ENCODE results near the gene FNIP1.

GRCh38 chr5:131745155-131745554, 51.7 kb downstream of the FNIP1 start:
- no peak for TF ChIP-seq EZH2 (IDR thresholded peaks at IDR 0.05; ENCODE audit: insufficient read depth, poor library complexity, severe bottlenecking)
- TF ChIP-seq EZH2phosphoT487 (IDR thresholded peaks at IDR 0.05; ENCODE audit: insufficient read depth, low read depth), result no peak

Data from GM23248 (cell line).